Effector memory CD8-positive, alpha-beta T cell (primary cell): ENCODE measurements around the gene PHYKPL.
"Not testable (repeated sequence)": the region's sequence is repeated elsewhere in the genome, so short reads cannot be mapped to it uniquely, and the experiment has no call there.

Experiments
- ATAC-seq: fragments of 150-1000 bp; cut with Tn5 transposase; replicated peaks from 2 replicates; pipeline ENCODE4 v1.10.0; 2021; ENCODE audit warnings: mild to moderate bottlenecking, moderate library complexity
- DNase-seq, 3 experiments: peaks; one replicate each; pipeline ENCODE4 v3.0.0; 2021
- H3K27ac Mint-ChIP-seq, 2 donors: one replicate each; pipeline ENCODE4 v1.8.0; 2022; ENCODE audit warnings: mild to moderate bottlenecking in 2 of 2, mixed read lengths in 2 of 2, moderate library complexity in 2 of 2
- H3K27me3 Mint-ChIP-seq, 2 donors: one replicate each; pipeline ENCODE4 v1.8.0; 2022; ENCODE audit warnings: mixed read lengths in 2 of 2
- H3K36me3 Mint-ChIP-seq: one replicate; pipeline ENCODE4 v1.8.0; 2022; ENCODE audit warnings: mild to moderate bottlenecking, moderate library complexity, mixed read lengths; ENCODE audit not compliant: insufficient read depth
- H3K4me1 Mint-ChIP-seq, 2 donors: one replicate each; pipeline ENCODE4 v1.8.0; 2022; ENCODE audit warnings: low read depth in 2 of 2, mixed read lengths in 2 of 2
- H3K4me3 Mint-ChIP-seq, 2 donors: one replicate each; pipeline ENCODE4 v1.8.0; 2022; ENCODE audit warnings: mild to moderate bottlenecking in 2 of 2, mixed read lengths in 2 of 2, moderate library complexity in 2 of 2
- H3K9me3 Mint-ChIP-seq, 2 donors: one replicate each; pipeline ENCODE4 v1.8.0; 2022; ENCODE audit warnings: mixed read lengths in 2 of 2

The PHYKPL gene

GRCh38 chr5:178256746-178257145, 24.1 kb upstream of the PHYKPL start:
- Mint-ChIP-seq H3K27ac (no peak overlapping the region), H3K36me3 (peaks cover 3% of the 10 kb centered on the region), H3K4me1 (peaks cover 0 to 3% of the 10 kb centered on the region in 2 donors), H3K27me3 (no peaks in the 10 kb centered on the region), H3K4me3 (no peak overlapping the region), H3K9me3 (no peaks in the 10 kb centered on the region)
- no peak for DNase-seq
- no peak for ATAC-seq

GRCh38 chr5:178253632-178254031, 21.0 kb upstream of the PHYKPL start:
- H3K4me1 Mint-ChIP-seq = peaks cover 9 to 13% of the 10 kb centered on the region in 2 donors
- not testable (repeated sequence) for ATAC-seq, H3K27me3 Mint-ChIP-seq, H3K4me3 Mint-ChIP-seq, DNase-seq, H3K27ac Mint-ChIP-seq, H3K9me3 Mint-ChIP-seq
- H3K36me3 Mint-ChIP-seq = peaks cover 13% of the 10 kb centered on the region

- peaks cover 13% of the 10 kb centered on the region for H3K36me3 Mint-ChIP-seq
- H3K9me3 Mint-ChIP-seq = no peaks in the 10 kb centered on the region
- no peak overlapping the region for H3K27ac Mint-ChIP-seq
- ATAC-seq (no peak), DNase-seq (no peak)
- H3K27me3 Mint-ChIP-seq = no peaks in the 10 kb centered on the region
- no peak overlapping the region for H3K4me3 Mint-ChIP-seq
- H3K4me1 Mint-ChIP-seq = peaks cover 9 to 21% of the 10 kb centered on the region in 2 donors
These were observed 19.7 kb upstream of the PHYKPL start for GRCh38 chr5:178252258-178252657.

GRCh38 chr5:178250263-178250662, 17.7 kb upstream of the PHYKPL start:
- no peaks in the 10 kb centered on the region for H3K9me3 Mint-ChIP-seq
- H3K4me3 Mint-ChIP-seq = peak overlapping the region in 1 of 2 donors; percentile 19
- DNase-seq (no peak), ATAC-seq (no peak)
- H3K4me1 Mint-ChIP-seq = peaks cover 13 to 33% of the 10 kb centered on the region in 2 donors
- H3K27me3 Mint-ChIP-seq = no peaks in the 10 kb centered on the region
- H3K36me3 Mint-ChIP-seq = peaks cover 16% of the 10 kb centered on the region
- peak overlapping the region; percentile 90 to 93 for H3K27ac Mint-ChIP-seq

GRCh38 chr5:178249191-178249989, 16.8 kb upstream of the PHYKPL start:
- peak; percentile 45 to 64 (median 61) for DNase-seq

GRCh38 chr5:178248750-178249149, 16.1 kb upstream of the PHYKPL start:
- H3K27ac Mint-ChIP-seq = peak overlapping the region in 1 of 2 donors; percentile 90
- no peak for DNase-seq
- peak overlapping the region; percentile 59 to 60 for H3K4me3 Mint-ChIP-seq
- no peaks in the 10 kb centered on the region for H3K27me3 Mint-ChIP-seq
- peaks cover 13 to 35% of the 10 kb centered on the region in 2 donors for H3K4me1 Mint-ChIP-seq
- H3K36me3 Mint-ChIP-seq = peaks cover 15% of the 10 kb centered on the region
- no peak for ATAC-seq
- H3K9me3 Mint-ChIP-seq = no peaks in the 10 kb centered on the region

More at GRCh38 chr5:178249191-178249989, 16.8 kb upstream of the PHYKPL start:
- Mint-ChIP-seq H3K36me3 (peaks cover 15% of the 10 kb centered on the region), H3K27ac (peak overlapping the region; percentile 90 to 93), H3K9me3 (no peaks in the 10 kb centered on the region), H3K27me3 (no peaks in the 10 kb centered on the region), H3K4me1 (peaks cover 13 to 33% of the 10 kb centered on the region in 2 donors), H3K4me3 (peak overlapping the region; percentile 59 to 60)
- peak; percentile 86 for ATAC-seq

- peaks cover 13 to 36% of the 10 kb centered on the region in 2 donors for H3K4me1 Mint-ChIP-seq
- H3K27ac Mint-ChIP-seq = peak overlapping the region in 1 of 2 donors; percentile 34
- no peaks in the 10 kb centered on the region for H3K9me3 Mint-ChIP-seq
- peaks cover 19% of the 10 kb centered on the region for H3K36me3 Mint-ChIP-seq
- DNase-seq (peak in 1 of 3 experiments; percentile 37), ATAC-seq (peak; percentile 52)
- no peaks in the 10 kb centered on the region for H3K27me3 Mint-ChIP-seq
- peak overlapping the region in 1 of 2 donors; percentile 60 for H3K4me3 Mint-ChIP-seq
These were observed 15.2 kb upstream of the PHYKPL start for GRCh38 chr5:178247481-178248456.

GRCh38 chr5:178246624-178247279, 14.2 kb upstream of the PHYKPL start:
- DNase-seq (no peak), ATAC-seq (no peak)
- H3K27ac Mint-ChIP-seq = peak overlapping the region in 1 of 2 donors; percentile 66
- no peaks in the 10 kb centered on the region for H3K9me3 Mint-ChIP-seq
- H3K4me3 Mint-ChIP-seq = no peak overlapping the region
- no peaks in the 10 kb centered on the region for H3K27me3 Mint-ChIP-seq
- H3K36me3 Mint-ChIP-seq = peaks cover 19% of the 10 kb centered on the region
- peaks cover 13 to 35% of the 10 kb centered on the region in 2 donors for H3K4me1 Mint-ChIP-seq

GRCh38 chr5:178245389-178245788, 12.8 kb upstream of the PHYKPL start:
- Mint-ChIP-seq H3K4me3 (no peak overlapping the region), H3K36me3 (peaks cover 19% of the 10 kb centered on the region), H3K9me3 (no peaks in the 10 kb centered on the region), H3K27me3 (no peaks in the 10 kb centered on the region), H3K27ac (no peak overlapping the region), H3K4me1 (peaks cover 21 to 44% of the 10 kb centered on the region in 2 donors)
- ATAC-seq (no peak), DNase-seq (no peak)

- Mint-ChIP-seq H3K27ac (peak overlapping the region in 1 of 2 donors; percentile 29), H3K27me3 (no peaks in the 10 kb centered on the region), H3K4me3 (no peak overlapping the region), H3K36me3 (peaks cover 18% of the 10 kb centered on the region), H3K4me1 (peaks cover 23 to 44% of the 10 kb centered on the region in 2 donors), H3K9me3 (no peaks in the 10 kb centered on the region)
- ATAC-seq (no peak), DNase-seq (no peak)
These were observed 12.0 kb upstream of the PHYKPL start for GRCh38 chr5:178244576-178244975.

- ATAC-seq (no peak), DNase-seq (no peak)
- H3K36me3 Mint-ChIP-seq = peaks cover 22% of the 10 kb centered on the region
- peak overlapping the region in 1 of 2 donors; percentile 8 for H3K4me3 Mint-ChIP-seq
- no peaks in the 10 kb centered on the region for H3K9me3 Mint-ChIP-seq
- peak overlapping the region in 1 of 2 donors; percentile 53 for H3K27ac Mint-ChIP-seq
- H3K4me1 Mint-ChIP-seq = peaks cover 30 to 49% of the 10 kb centered on the region in 2 donors
- H3K27me3 Mint-ChIP-seq = no peaks in the 10 kb centered on the region
These were observed 9.8 kb upstream of the PHYKPL start for GRCh38 chr5:178242416-178242815.

GRCh38 chr5:178241688-178242231, 9.2 kb upstream of the PHYKPL start:
- ATAC-seq = peak; percentile 4
- no peaks in the 10 kb centered on the region for H3K9me3 Mint-ChIP-seq
- H3K4me3 Mint-ChIP-seq = peak overlapping the region in 1 of 2 donors; percentile 73
- H3K36me3 Mint-ChIP-seq = peaks cover 21% of the 10 kb centered on the region
- DNase-seq = no peak
- H3K27me3 Mint-ChIP-seq = no peaks in the 10 kb centered on the region
- peaks cover 32 to 52% of the 10 kb centered on the region in 2 donors for H3K4me1 Mint-ChIP-seq
- H3K27ac Mint-ChIP-seq = peak overlapping the region in 1 of 2 donors; percentile 96
